GM18505 (cell line): ENCODE data around the gene CDIPT.
"Not testable (repeated sequence)": the region's sequence is repeated elsewhere in the genome, so short reads cannot be mapped to it uniquely, and the experiment has no call there.

ENCODE experiments used
- ATAC-seq: cut with Tn5 transposase; IDR thresholded peaks from one replicate; pipeline ENCODE4 v1.9.1; 2021; ENCODE audit not compliant: unreplicated experiment
- POLR2A ChIP-seq: IDR thresholded peaks from 4 replicates; pipeline ENCODE4 v1.6.1; 2011; ENCODE audit warnings: borderline replicate concordance; ENCODE audit not compliant: insufficient read depth, insufficient read length; ENCODE audit errors: extremely low read depth

CDIPT gene

GRCh38 chr16:29862884-29863668 lies at the start of gene CDIPT:
Gene CDIPT (minus strand): TSS chr16:29863226. CDS start chr16:29862857, 369 bp downstream.
- ATAC-seq = peak; percentile 88

GRCh38 chr16:29912087-29912486 lies 49.1 kb upstream of the CDIPT start:
- TF ChIP-seq POLR2A = no peak
- ATAC-seq = no peak

More at GRCh38 chr16:29862884-29863668, at the start of gene CDIPT:
- peak; percentile 57 for TF ChIP-seq POLR2A

GRCh38 chr16:29911676-29912010 lies 48.6 kb upstream of the CDIPT start:
- no peak for TF ChIP-seq POLR2A
- no peak for ATAC-seq

- ATAC-seq = no peak
- TF ChIP-seq POLR2A = no peak
Measured at GRCh38 chr16:29910819-29911675, 48.0 kb upstream of the CDIPT start.

- not testable (repeated sequence) for ATAC-seq
Measured at GRCh38 chr16:29909851-29910250, 46.8 kb upstream of the CDIPT start.

- ATAC-seq = no peak
- TF ChIP-seq POLR2A = no peak
Measured at GRCh38 chr16:29909391-29909790, 46.4 kb upstream of the CDIPT start.

GRCh38 chr16:29908719-29909220 lies 45.7 kb upstream of the CDIPT start:
- ATAC-seq = no peak
- no peak for TF ChIP-seq POLR2A

GRCh38 chr16:29907973-29908372 lies 44.9 kb upstream of the CDIPT start:
- ATAC-seq = no peak

GRCh38 chr16:29906520-29907244 lies 43.7 kb upstream of the CDIPT start:
- no peak for ATAC-seq
- no peak for TF ChIP-seq POLR2A

More at GRCh38 chr16:29907973-29908372, 44.9 kb upstream of the CDIPT start:
- no peak for TF ChIP-seq POLR2A

GRCh38 chr16:29905668-29906067 lies 42.6 kb upstream of the CDIPT start:
- ATAC-seq = no peak
- no peak for TF ChIP-seq POLR2A

GRCh38 chr16:29904947-29905346 lies 41.9 kb upstream of the CDIPT start:
- no peak for TF ChIP-seq POLR2A
- ATAC-seq = no peak

GRCh38 chr16:29903590-29903989 lies 40.6 kb upstream of the CDIPT start:
- TF ChIP-seq POLR2A = no peak
- no peak for ATAC-seq

- TF ChIP-seq POLR2A = no peak
- ATAC-seq = no peak
Measured at GRCh38 chr16:29901607-29901945, 38.5 kb upstream of the CDIPT start.

GRCh38 chr16:29900888-29901606 lies 38.0 kb upstream of the CDIPT start:
- ATAC-seq = no peak
- no peak for TF ChIP-seq POLR2A
